Measurements from ENCODE around the gene GAB2.
"Not testable (repeated sequence)": the region's sequence is repeated elsewhere in the genome, so short reads cannot be mapped to it uniquely, and the experiment has no call there.

The GAB2 gene

GRCh38 chr11:78230161-78230877, 187.3 kb downstream of the GAB2 start:
- no peak for DNase-seq
- Histone ChIP-seq H3K36me3 (ENCODE audit: control insufficient read depth, insufficient read depth, low read length) (no peaks in the 10 kb centered on the region), H3K27ac (ENCODE audit: insufficient read depth, low read length, poor library complexity, severe bottlenecking) (no peak overlapping the region), H3K4me3 (ENCODE audit: insufficient read depth, low read depth, low read length, poor library complexity, severe bottlenecking) (no peak overlapping the region), H3K9me3 (ENCODE audit: control insufficient read depth, low read length) (no peaks in the 10 kb centered on the region), H3K27me3 (replicated peaks; ENCODE audit: control insufficient read depth, insufficient read depth, low read length, poor library complexity, severe bottlenecking) (no peaks in the 10 kb centered on the region), H3K4me1 (ENCODE audit: control insufficient read depth, insufficient read depth, low read length, poor library complexity, severe bottlenecking) (no peaks in the 10 kb centered on the region)

DNA sequence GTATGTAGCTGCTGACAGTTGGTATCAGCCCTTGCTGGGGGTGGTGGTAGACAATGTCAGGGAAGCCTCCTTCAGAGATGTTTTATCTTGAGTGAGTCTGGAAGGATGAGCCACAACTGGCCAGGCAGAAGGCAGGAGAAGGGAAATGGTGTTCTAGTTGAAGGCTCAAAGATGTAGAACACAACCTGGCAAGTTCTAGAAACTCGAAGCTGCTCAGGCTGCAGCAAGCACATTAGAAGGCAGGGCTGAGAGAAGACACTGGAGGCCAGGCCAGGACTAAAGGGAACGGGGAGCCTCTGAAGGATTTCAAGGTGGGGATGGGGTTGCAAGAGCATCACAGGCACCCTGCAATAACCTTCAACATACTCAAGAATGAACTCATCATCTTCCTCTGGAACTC, 188.5 kb downstream of the GAB2 start:
- H3K27ac ChIP-seq (ENCODE audit: insufficient read depth, low read length, poor library complexity, severe bottlenecking): no peak overlapping the region
- H3K4me3 ChIP-seq (ENCODE audit: insufficient read depth, low read depth, low read length, poor library complexity, severe bottlenecking): no peak overlapping the region
- H3K4me1 ChIP-seq (ENCODE audit: control insufficient read depth, insufficient read depth, low read length, poor library complexity, severe bottlenecking): no peaks in the 10 kb centered on the region
- no peak for DNase-seq
- H3K9me3 ChIP-seq (ENCODE audit: control insufficient read depth, low read length): no peaks in the 10 kb centered on the region
- H3K36me3 ChIP-seq (ENCODE audit: control insufficient read depth, insufficient read depth, low read length): no peaks in the 10 kb centered on the region
- no peaks in the 10 kb centered on the region for H3K27me3 ChIP-seq (replicated peaks; ENCODE audit: control insufficient read depth, insufficient read depth, low read length, poor library complexity, severe bottlenecking)

DNA sequence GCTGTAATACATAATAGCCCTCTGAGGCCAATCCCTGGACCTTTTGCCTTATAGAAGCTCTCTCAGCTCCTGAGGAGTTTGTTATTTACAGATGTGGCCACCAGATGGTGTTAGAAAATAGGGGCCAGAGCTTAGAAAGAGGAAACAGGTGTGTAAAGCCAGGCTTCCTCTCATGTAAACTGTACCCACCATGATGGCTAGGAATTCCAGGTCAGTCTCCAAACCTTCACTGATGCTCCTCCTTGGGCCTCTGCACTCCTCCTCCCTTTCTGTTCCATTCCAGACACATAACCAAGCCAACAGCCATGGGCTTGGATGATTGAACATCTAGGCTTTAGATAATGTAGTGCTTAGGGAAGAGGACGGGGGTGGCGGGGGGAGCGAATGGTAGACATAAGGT, 189.2 kb downstream of the GAB2 start:
- no peak overlapping the region for H3K27ac ChIP-seq (ENCODE audit: insufficient read depth, low read length, poor library complexity, severe bottlenecking)
- no peaks in the 10 kb centered on the region for H3K36me3 ChIP-seq (ENCODE audit: control insufficient read depth, insufficient read depth, low read length)
- no peaks in the 10 kb centered on the region for H3K4me1 ChIP-seq (ENCODE audit: control insufficient read depth, insufficient read depth, low read length, poor library complexity, severe bottlenecking)
- no peaks in the 10 kb centered on the region for H3K9me3 ChIP-seq (ENCODE audit: control insufficient read depth, low read length)
- no peak overlapping the region for H3K4me3 ChIP-seq (ENCODE audit: insufficient read depth, low read depth, low read length, poor library complexity, severe bottlenecking)
- no peaks in the 10 kb centered on the region for H3K27me3 ChIP-seq (replicated peaks; ENCODE audit: control insufficient read depth, insufficient read depth, low read length, poor library complexity, severe bottlenecking)
- DNase-seq: no peak

- Histone ChIP-seq H3K27me3 (replicated peaks; ENCODE audit: control insufficient read depth, insufficient read depth, low read length, poor library complexity, severe bottlenecking) (no peaks in the 10 kb centered on the region), H3K27ac (ENCODE audit: insufficient read depth, low read length, poor library complexity, severe bottlenecking) (no peak overlapping the region), H3K4me3 (ENCODE audit: insufficient read depth, low read depth, low read length, poor library complexity, severe bottlenecking) (no peak overlapping the region), H3K4me1 (ENCODE audit: control insufficient read depth, insufficient read depth, low read length, poor library complexity, severe bottlenecking) (no peaks in the 10 kb centered on the region), H3K36me3 (ENCODE audit: control insufficient read depth, insufficient read depth, low read length) (no peaks in the 10 kb centered on the region), H3K9me3 (ENCODE audit: control insufficient read depth, low read length) (no peaks in the 10 kb centered on the region)
- no peak for DNase-seq
Observed at GRCh38 chr11:78227921-78228320, 189.7 kb downstream of the GAB2 start.

DNA sequence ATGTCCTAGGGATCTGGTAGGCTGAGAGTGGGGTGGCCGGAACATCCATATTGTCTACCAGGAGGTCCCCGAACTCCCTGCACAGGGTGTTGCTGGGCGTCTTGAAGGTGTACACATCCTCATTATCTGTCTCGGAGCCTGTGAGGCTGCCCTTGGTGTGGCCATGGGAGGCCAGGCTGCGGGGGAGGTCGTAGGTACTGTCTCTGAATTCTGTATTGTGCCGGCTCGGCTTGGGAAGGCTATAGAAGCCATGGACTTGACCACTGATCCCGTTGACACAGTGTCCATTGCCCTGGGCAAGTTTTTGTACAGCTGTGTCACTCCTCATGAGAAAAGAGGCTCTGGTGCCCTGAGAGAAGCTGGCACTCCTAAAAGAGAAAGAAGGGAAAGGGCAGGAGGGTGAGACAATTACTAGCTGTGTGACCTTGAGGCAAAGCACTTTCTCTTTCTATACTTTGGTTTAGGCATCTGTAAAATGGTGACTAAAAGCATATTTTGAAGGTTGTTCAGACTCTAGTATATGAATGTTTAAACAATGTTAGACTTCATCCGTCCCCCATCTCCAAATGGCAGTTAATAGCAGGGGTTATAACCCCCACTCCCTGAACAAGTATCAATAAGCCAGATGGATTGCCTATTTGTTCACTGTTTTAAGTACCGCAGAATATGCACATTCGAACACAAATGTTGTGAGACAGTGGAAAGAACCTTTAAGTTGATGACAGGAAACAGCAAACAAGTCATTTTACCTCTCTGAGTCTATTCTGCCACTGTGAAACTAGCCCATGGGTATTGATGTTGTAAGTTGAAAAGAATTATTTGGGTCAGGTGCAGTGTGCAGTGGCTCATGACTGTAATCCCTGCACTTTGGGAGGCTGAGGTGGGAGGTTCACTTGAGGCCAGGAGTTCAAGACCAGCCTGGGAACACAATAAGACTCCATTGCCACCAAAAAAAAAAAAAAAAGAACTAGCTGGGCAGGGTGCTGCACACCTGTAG, 190.6 kb downstream of the GAB2 start:
- Histone ChIP-seq H3K4me3 (ENCODE audit: insufficient read depth, low read depth, low read length, poor library complexity, severe bottlenecking) (no peak overlapping the region), H3K4me1 (ENCODE audit: control insufficient read depth, insufficient read depth, low read length, poor library complexity, severe bottlenecking) (no peaks in the 10 kb centered on the region), H3K27me3 (replicated peaks; ENCODE audit: control insufficient read depth, insufficient read depth, low read length, poor library complexity, severe bottlenecking) (no peaks in the 10 kb centered on the region), H3K9me3 (ENCODE audit: control insufficient read depth, low read length) (no peaks in the 10 kb centered on the region), H3K36me3 (ENCODE audit: control insufficient read depth, insufficient read depth, low read length) (no peaks in the 10 kb centered on the region), H3K27ac (ENCODE audit: insufficient read depth, low read length, poor library complexity, severe bottlenecking) (no peak overlapping the region)
- no peak for DNase-seq

DNA sequence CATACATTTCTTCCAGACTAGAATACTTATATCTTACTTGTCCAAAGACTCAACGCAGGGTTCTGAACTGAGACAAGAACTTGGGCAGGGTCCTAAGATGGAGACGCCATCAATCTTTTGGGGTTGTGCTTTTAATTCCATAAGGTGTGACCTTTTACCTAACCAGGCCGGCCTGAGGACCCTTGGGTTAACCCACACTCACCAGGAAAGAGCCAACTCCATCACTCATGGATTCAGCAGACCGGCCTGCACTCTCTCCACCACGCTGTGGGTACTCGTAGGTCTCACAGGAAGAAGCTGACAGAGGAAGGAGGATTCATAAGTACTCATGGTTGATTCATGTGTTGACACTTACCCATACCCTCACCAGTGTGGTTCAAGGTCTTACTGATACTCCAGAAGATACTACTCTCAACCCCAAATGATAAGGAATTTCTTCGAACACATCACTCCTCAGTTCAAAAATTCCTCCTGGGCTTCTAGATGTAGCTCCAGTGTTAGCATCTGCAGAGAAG, 192.7 kb downstream of the GAB2 start:
- H3K9me3 ChIP-seq (ENCODE audit: control insufficient read depth, low read length): no peaks in the 10 kb centered on the region
- H3K27ac ChIP-seq (ENCODE audit: insufficient read depth, low read length, poor library complexity, severe bottlenecking): no peak overlapping the region
- DNase-seq: no peak
- no peaks in the 10 kb centered on the region for H3K4me1 ChIP-seq (ENCODE audit: control insufficient read depth, insufficient read depth, low read length, poor library complexity, severe bottlenecking)
- no peaks in the 10 kb centered on the region for H3K36me3 ChIP-seq (ENCODE audit: control insufficient read depth, insufficient read depth, low read length)
- H3K27me3 ChIP-seq (replicated peaks; ENCODE audit: control insufficient read depth, insufficient read depth, low read length, poor library complexity, severe bottlenecking): no peaks in the 10 kb centered on the region
- H3K4me3 ChIP-seq (ENCODE audit: insufficient read depth, low read depth, low read length, poor library complexity, severe bottlenecking): no peak overlapping the region

DNA sequence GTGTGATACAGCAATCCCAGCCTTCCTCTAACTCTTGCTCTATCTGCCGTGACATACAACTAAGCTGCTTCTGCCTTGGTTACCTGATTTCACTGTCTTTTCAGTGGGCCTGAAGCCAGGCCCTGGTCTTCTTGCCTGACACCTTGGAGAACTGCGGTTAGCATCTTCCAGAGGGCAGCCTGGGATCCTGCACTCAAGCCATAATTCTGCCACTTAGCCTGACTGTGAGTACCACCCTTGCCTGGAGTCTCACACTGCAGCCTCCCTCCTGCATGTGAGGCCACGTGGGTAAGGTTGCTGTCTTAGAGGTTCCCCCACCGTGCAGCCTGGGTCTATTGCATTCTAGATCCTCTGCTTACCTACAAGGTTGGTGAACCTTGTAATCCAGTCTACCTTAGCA, 193.1 kb downstream of the GAB2 start:
- H3K4me3 ChIP-seq (ENCODE audit: insufficient read depth, low read depth, low read length, poor library complexity, severe bottlenecking): no peak overlapping the region
- no peaks in the 10 kb centered on the region for H3K36me3 ChIP-seq (ENCODE audit: control insufficient read depth, insufficient read depth, low read length)
- H3K27me3 ChIP-seq (replicated peaks; ENCODE audit: control insufficient read depth, insufficient read depth, low read length, poor library complexity, severe bottlenecking): no peaks in the 10 kb centered on the region
- no peaks in the 10 kb centered on the region for H3K4me1 ChIP-seq (ENCODE audit: control insufficient read depth, insufficient read depth, low read length, poor library complexity, severe bottlenecking)
- no peak for DNase-seq
- H3K9me3 ChIP-seq (ENCODE audit: control insufficient read depth, low read length): no peaks in the 10 kb centered on the region
- no peak overlapping the region for H3K27ac ChIP-seq (ENCODE audit: insufficient read depth, low read length, poor library complexity, severe bottlenecking)

DNA sequence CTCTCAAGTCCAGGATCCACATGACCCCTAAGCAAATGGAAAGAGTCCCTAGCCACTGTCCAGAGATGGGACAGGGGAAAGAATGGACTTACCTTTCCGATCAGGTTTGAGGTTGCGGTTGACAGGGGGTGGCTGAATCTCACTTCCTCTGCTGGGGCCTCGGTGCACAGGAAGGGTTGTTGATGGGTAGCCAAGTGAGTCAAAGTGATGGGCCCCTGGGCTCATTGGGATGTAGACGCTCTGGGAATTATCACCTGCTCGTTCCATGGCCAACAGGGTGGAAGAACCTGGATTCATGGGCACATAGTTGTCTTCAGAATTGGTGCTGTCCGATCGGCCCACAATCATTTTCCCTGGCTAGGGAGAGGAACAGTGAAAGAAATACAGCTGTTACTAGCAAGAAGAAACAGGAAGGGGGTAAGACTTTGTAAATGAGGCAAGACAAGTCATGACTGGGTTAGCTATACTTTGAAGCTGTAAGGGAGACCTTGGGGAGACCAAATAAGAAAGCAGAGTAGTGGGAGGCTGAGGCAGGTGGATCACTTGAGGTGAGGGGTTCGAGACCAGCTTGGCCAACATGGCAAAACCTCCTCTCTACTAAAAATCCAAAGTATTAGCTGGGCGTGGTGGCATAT, 194.2 kb downstream of the GAB2 start:
- Histone ChIP-seq H3K36me3 (ENCODE audit: control insufficient read depth, insufficient read depth, low read length) (peaks cover 4% of the 10 kb centered on the region), H3K9me3 (ENCODE audit: control insufficient read depth, low read length) (no peaks in the 10 kb centered on the region), H3K4me1 (ENCODE audit: control insufficient read depth, insufficient read depth, low read length, poor library complexity, severe bottlenecking) (no peaks in the 10 kb centered on the region), H3K27ac (ENCODE audit: insufficient read depth, low read length, poor library complexity, severe bottlenecking) (no peak overlapping the region), H3K27me3 (replicated peaks; ENCODE audit: control insufficient read depth, insufficient read depth, low read length, poor library complexity, severe bottlenecking) (no peaks in the 10 kb centered on the region), H3K4me3 (ENCODE audit: insufficient read depth, low read depth, low read length, poor library complexity, severe bottlenecking) (no peak overlapping the region)
- no peak for DNase-seq

- not testable (repeated sequence) for H3K27me3 ChIP-seq (replicated peaks; ENCODE audit: control insufficient read depth, insufficient read depth, low read length, poor library complexity, severe bottlenecking); H3K4me3 ChIP-seq (ENCODE audit: insufficient read depth, low read depth, low read length, poor library complexity, severe bottlenecking); H3K4me1 ChIP-seq (ENCODE audit: control insufficient read depth, insufficient read depth, low read length, poor library complexity, severe bottlenecking); H3K27ac ChIP-seq (ENCODE audit: insufficient read depth, low read length, poor library complexity, severe bottlenecking); H3K9me3 ChIP-seq (ENCODE audit: control insufficient read depth, low read length); H3K36me3 ChIP-seq (ENCODE audit: control insufficient read depth, insufficient read depth, low read length); DNase-seq
Observed at GRCh38 chr11:78222726-78223125, 194.9 kb downstream of the GAB2 start.
